VCaP (cell line): Measurements from ENCODE around the gene SCMH1.
A peak's percentile ranks its signal among the peaks of the same experiment; 100 is the strongest.

ENCODE experiments used
- H3K27ac ChIP-seq: fragments of 450-650 bp; 2 replicates; pipeline ENCODE4 v1.5.1; 2017
- CTCF ChIP-seq: fragments of 450-650 bp; conservative IDR thresholded peaks from 2 replicates; pipeline ENCODE4 v1.5.1; 2017; ENCODE audit warnings: mild to moderate bottlenecking, moderate library complexity

Gene SCMH1

GRCh38 chr1:41162441-41162840 lies 79.7 kb downstream of the SCMH1 start:
- no peak overlapping the region for H3K27ac ChIP-seq

GRCh38 chr1:41161846-41162245 lies 80.3 kb downstream of the SCMH1 start:
- H3K27ac ChIP-seq: no peak overlapping the region
- TF ChIP-seq CTCF: no peak

More at GRCh38 chr1:41162441-41162840, 79.7 kb downstream of the SCMH1 start:
- no peak for TF ChIP-seq CTCF

GRCh38 chr1:41160498-41161110 lies 81.5 kb downstream of the SCMH1 start:
- H3K27ac ChIP-seq: no peak overlapping the region
- TF ChIP-seq CTCF: no peak

GRCh38 chr1:41158966-41159365 lies 83.1 kb downstream of the SCMH1 start:
- TF ChIP-seq CTCF: no peak
- no peak overlapping the region for H3K27ac ChIP-seq

- no peak for TF ChIP-seq CTCF
- no peak overlapping the region for H3K27ac ChIP-seq
These were observed 83.8 kb downstream of the SCMH1 start for GRCh38 chr1:41158147-41158875.

GRCh38 chr1:41155105-41155504 lies 87.0 kb downstream of the SCMH1 start:
- TF ChIP-seq CTCF: no peak
- no peak overlapping the region for H3K27ac ChIP-seq

DNA sequence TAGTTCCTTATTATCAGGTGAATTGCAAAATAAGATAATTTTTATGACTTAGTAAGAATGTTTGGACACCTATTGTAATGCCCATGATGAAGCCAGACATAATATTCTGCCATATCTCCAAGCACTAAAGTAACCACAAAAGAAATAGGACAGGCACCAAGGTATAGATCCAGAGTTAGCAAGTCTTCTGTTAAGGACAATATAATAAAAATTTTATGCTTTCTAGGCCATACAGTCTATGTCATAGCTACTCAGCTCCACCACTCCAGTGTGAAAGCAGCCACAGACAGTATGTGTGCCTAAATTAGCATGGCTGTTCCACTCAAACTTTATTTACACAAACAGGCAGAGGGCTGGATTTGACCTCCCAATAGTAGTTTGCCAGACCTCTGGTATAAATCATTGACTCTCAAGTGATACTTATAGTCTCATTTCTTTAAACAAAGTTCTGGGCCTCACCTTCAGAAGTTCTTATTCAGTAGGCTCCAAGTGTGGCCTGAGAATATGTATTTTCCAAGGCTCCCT lies 88.3 kb downstream of the SCMH1 start:
- TF ChIP-seq CTCF: no peak
- peak overlapping the region; percentile 28; the same call in 1 of the 2 replicates for H3K27ac ChIP-seq
